Panc1 (cell line): ENCODE results near the gene SDK2.

Experiments used
- POLR2AphosphoS5 ChIP-seq: IDR thresholded peaks from 2 replicates; pipeline ENCODE4 v1.6.1; 2012; ENCODE audit warnings: mild to moderate bottlenecking, low read depth, low read length, moderate library complexity
- SIN3A ChIP-seq: IDR thresholded peaks from 2 replicates; pipeline ENCODE4 v1.6.1; 2012; ENCODE audit warnings: low read depth, mild to moderate bottlenecking, low read length, moderate library complexity, borderline replicate concordance; ENCODE audit not compliant: insufficient read depth
- TCF7L2 ChIP-seq: IDR thresholded peaks from 2 replicates; pipeline ENCODE4 v1.6.1; 2011; ENCODE audit warnings: mild to moderate bottlenecking, low read depth, low read length, inconsistent platforms
- TF ChIP-seq, protein P1 (sequence below): fragments of 450-650 bp; IDR thresholded peaks from 2 replicates; pipeline ENCODE4 v1.5.1; 2017; ENCODE audit warnings: mild to moderate bottlenecking
- TF ChIP-seq, protein P2 (sequence below), 2 experiments: IDR thresholded peaks; 2 replicates each; pipeline ENCODE4 v1.6.1; 2011 to 2012; ENCODE audit warnings: low read depth in 2 of 2, control low read depth in 1 of 2, low read length in 1 of 2, mild to moderate bottlenecking in 1 of 2, moderate library complexity in 1 of 2; ENCODE audit not compliant: insufficient read depth in 1 of 2

DNA sequence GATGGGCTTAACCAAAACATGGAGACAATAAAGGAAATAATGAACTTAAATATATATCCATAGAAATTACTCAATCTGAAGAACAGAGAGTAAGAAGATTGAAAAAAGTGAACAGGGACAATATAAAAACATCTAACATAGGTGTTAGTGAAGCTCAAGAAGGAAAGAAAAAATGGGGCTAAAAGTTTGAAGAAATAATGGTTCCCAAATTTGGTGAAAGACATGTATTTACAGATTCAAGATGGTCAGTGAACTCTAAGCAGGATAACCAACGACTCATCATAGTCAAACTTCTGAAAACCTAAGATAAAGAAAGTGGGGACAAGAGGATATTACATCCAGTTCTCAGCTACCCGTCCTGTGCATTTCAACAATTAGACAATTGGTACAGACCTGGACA lies 22.6 kb downstream of the SDK2 start:
- TF ChIP-seq, protein P1, sequence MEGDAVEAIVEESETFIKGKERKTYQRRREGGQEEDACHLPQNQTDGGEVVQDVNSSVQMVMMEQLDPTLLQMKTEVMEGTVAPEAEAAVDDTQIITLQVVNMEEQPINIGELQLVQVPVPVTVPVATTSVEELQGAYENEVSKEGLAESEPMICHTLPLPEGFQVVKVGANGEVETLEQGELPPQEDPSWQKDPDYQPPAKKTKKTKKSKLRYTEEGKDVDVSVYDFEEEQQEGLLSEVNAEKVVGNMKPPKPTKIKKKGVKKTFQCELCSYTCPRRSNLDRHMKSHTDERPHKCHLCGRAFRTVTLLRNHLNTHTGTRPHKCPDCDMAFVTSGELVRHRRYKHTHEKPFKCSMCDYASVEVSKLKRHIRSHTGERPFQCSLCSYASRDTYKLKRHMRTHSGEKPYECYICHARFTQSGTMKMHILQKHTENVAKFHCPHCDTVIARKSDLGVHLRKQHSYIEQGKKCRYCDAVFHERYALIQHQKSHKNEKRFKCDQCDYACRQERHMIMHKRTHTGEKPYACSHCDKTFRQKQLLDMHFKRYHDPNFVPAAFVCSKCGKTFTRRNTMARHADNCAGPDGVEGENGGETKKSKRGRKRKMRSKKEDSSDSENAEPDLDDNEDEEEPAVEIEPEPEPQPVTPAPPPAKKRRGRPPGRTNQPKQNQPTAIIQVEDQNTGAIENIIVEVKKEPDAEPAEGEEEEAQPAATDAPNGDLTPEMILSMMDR: no peak
- TF ChIP-seq POLR2AphosphoS5 (no peak), TCF7L2 (no peak), SIN3A (no peak)
- TF ChIP-seq, protein P2, sequence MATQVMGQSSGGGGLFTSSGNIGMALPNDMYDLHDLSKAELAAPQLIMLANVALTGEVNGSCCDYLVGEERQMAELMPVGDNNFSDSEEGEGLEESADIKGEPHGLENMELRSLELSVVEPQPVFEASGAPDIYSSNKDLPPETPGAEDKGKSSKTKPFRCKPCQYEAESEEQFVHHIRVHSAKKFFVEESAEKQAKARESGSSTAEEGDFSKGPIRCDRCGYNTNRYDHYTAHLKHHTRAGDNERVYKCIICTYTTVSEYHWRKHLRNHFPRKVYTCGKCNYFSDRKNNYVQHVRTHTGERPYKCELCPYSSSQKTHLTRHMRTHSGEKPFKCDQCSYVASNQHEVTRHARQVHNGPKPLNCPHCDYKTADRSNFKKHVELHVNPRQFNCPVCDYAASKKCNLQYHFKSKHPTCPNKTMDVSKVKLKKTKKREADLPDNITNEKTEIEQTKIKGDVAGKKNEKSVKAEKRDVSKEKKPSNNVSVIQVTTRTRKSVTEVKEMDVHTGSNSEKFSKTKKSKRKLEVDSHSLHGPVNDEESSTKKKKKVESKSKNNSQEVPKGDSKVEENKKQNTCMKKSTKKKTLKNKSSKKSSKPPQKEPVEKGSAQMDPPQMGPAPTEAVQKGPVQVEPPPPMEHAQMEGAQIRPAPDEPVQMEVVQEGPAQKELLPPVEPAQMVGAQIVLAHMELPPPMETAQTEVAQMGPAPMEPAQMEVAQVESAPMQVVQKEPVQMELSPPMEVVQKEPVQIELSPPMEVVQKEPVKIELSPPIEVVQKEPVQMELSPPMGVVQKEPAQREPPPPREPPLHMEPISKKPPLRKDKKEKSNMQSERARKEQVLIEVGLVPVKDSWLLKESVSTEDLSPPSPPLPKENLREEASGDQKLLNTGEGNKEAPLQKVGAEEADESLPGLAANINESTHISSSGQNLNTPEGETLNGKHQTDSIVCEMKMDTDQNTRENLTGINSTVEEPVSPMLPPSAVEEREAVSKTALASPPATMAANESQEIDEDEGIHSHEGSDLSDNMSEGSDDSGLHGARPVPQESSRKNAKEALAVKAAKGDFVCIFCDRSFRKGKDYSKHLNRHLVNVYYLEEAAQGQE (IDR thresholded peaks at IDR 0.05; ENCODE audit: insufficient read depth in 1 of 2, low read depth in 2 of 2, low read length in 1 of 2): no peak
